Neutrophil (primary cell): ENCODE data around the gene EIF4A3.

Experiments
- H3K27ac ChIP-seq: fragments of 200-600 bp; sonication (generic); 2 replicates; pipeline ENCODE4 v1.5.1; 2016; ENCODE audit warnings: mild to moderate bottlenecking, moderate library complexity
- H3K27me3 ChIP-seq: fragments of 200-600 bp; sonication (generic); 2 replicates; pipeline ENCODE4 v1.6.0; 2016; ENCODE audit warnings: mild to moderate bottlenecking
- H3K36me3 ChIP-seq: fragments of 200-600 bp; sonication (generic); 2 replicates; pipeline ENCODE4 v1.5.1; 2017
- H3K4me1 ChIP-seq, 2 experiments: fragments of 200-600 bp in 1 of 2; sonication (generic) in 1 of 2; 1 replicate in 1 of 2; 2 replicates in 1 of 2; pipeline versions ENCODE4 v1.5.1 to v1.6.1; 2013 to 2016; ENCODE audit warnings: low read depth in 1 of 2, low read length in 1 of 2, mild to moderate bottlenecking in 1 of 2, moderate library complexity in 1 of 2; ENCODE audit not compliant: control insufficient read depth in 1 of 2, insufficient read depth in 1 of 2
- H3K4me3 ChIP-seq, 2 experiments: fragments of 200-600 bp in 1 of 2; sonication (generic) in 1 of 2; 1 replicate in 1 of 2; 2 replicates in 1 of 2; pipeline ENCODE4 v1.5.1; 2013 to 2016; ENCODE audit warnings: low read depth in 1 of 2, low read length in 1 of 2, mild to moderate bottlenecking in 1 of 2, moderate library complexity in 1 of 2
- H3K9me3 ChIP-seq: fragments of 200-600 bp; sonication (generic); 2 replicates; pipeline ENCODE4 v1.5.1; 2016
- CTCF ChIP-seq: fragments of 200-600 bp; sonication (generic); IDR thresholded peaks from 2 replicates; pipeline ENCODE4 v1.5.1; 2016; ENCODE audit warnings: antibody characterized with exemption

EIF4A3 gene

GRCh38 chr17:80103449-80104085 lies 43.4 kb downstream of the EIF4A3 start:
- Histone ChIP-seq H3K27ac (no peak overlapping the region), H3K9me3 (no peaks in the 10 kb centered on the region), H3K4me1 (peaks cover 23 to 24% of the 10 kb centered on the region in 2 experiments), H3K36me3 (no peaks in the 10 kb centered on the region), H3K27me3 (peaks cover 9% of the 10 kb centered on the region), H3K4me3 (no peak overlapping the region)
- TF ChIP-seq CTCF: no peak

- Histone ChIP-seq H3K27ac (no peak overlapping the region), H3K4me3 (peak overlapping the region; percentile 93 to 95)
These were observed 44.1 kb downstream of the EIF4A3 start for GRCh38 chr17:80102664-80103448.

GRCh38 chr17:80101946-80102663 lies 44.8 kb downstream of the EIF4A3 start:
- TF ChIP-seq CTCF: no peak
- peak overlapping the region; percentile 87 for H3K27ac ChIP-seq
- H3K27me3 ChIP-seq: peaks cover 9% of the 10 kb centered on the region
- H3K4me1 ChIP-seq: peaks cover 23 to 24% of the 10 kb centered on the region in 2 experiments
- no peaks in the 10 kb centered on the region for H3K36me3 ChIP-seq
- no peaks in the 10 kb centered on the region for H3K9me3 ChIP-seq
- peak overlapping the region; percentile 93 to 95 for H3K4me3 ChIP-seq

More at GRCh38 chr17:80102664-80103448, 44.1 kb downstream of the EIF4A3 start:
- Histone ChIP-seq H3K9me3 (no peaks in the 10 kb centered on the region), H3K36me3 (no peaks in the 10 kb centered on the region), H3K4me1 (peaks cover 23 to 24% of the 10 kb centered on the region in 2 experiments), H3K27me3 (peaks cover 9% of the 10 kb centered on the region)
- no peak for TF ChIP-seq CTCF

- H3K36me3 ChIP-seq: no peaks in the 10 kb centered on the region
- peak; percentile 94 for TF ChIP-seq CTCF
- H3K4me1 ChIP-seq: peaks cover 23 to 24% of the 10 kb centered on the region in 2 experiments
- no peaks in the 10 kb centered on the region for H3K9me3 ChIP-seq
- peak within 1 kb of the TSS; percentile 87 for H3K27ac ChIP-seq
- H3K27me3 ChIP-seq: peaks cover 9% of the 10 kb centered on the region
- H3K4me3 ChIP-seq: peak within 1 kb of the TSS; percentile 93 to 95
These were observed 45.6 kb downstream of the EIF4A3 start, which contains the start of gene GAA for GRCh38 chr17:80101011-80101945. TSS of gene GAA (plus strand) at chr17:80101581. CDS start at chr17:80104587, 3,006 bp downstream.

GRCh38 chr17:80100035-80100323 lies 46.9 kb downstream of the EIF4A3 start:
- Histone ChIP-seq H3K4me1 (peaks cover 25% of the 10 kb centered on the region in 2 experiments), H3K9me3 (no peaks in the 10 kb centered on the region), H3K36me3 (no peaks in the 10 kb centered on the region), H3K27ac (no peak overlapping the region), H3K4me3 (no peak overlapping the region), H3K27me3 (peaks cover 9% of the 10 kb centered on the region)
- TF ChIP-seq CTCF: no peak
